ENCODE measurements around the gene SLC25A29.
"Not testable (repeated sequence)": the region's sequence is repeated elsewhere in the genome, so short reads cannot be mapped to it uniquely, and the experiment has no call there.

Gene SLC25A29

GRCh38 chr14:100309028-100309737, 2.9 kb upstream of the SLC25A29 start:
- no peak for DNase-seq

DNA sequence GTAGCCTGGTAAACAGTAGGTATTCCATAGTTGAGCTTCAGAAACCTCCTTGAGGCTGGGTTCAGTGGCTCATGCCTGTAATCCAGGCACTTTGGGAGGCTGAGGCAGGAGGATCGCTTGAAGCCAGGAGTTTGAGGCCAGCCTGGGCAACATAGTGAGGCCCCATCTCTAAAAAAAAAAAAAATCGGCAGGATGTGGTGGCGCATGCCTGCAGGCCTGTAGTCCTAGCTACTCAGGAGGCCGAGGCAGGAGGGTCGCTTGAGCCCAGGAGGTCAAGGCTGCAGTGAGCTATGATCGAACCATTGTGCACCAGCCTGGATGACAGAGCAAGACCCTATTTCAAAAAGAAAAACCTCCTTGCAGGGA, 2.2 kb upstream of the SLC25A29 start:
- not testable (repeated sequence) for DNase-seq

- DNase-seq, result no peak
Measured at GRCh38 chr14:100307766-100308426, 1.7 kb upstream of the SLC25A29 start.

DNA sequence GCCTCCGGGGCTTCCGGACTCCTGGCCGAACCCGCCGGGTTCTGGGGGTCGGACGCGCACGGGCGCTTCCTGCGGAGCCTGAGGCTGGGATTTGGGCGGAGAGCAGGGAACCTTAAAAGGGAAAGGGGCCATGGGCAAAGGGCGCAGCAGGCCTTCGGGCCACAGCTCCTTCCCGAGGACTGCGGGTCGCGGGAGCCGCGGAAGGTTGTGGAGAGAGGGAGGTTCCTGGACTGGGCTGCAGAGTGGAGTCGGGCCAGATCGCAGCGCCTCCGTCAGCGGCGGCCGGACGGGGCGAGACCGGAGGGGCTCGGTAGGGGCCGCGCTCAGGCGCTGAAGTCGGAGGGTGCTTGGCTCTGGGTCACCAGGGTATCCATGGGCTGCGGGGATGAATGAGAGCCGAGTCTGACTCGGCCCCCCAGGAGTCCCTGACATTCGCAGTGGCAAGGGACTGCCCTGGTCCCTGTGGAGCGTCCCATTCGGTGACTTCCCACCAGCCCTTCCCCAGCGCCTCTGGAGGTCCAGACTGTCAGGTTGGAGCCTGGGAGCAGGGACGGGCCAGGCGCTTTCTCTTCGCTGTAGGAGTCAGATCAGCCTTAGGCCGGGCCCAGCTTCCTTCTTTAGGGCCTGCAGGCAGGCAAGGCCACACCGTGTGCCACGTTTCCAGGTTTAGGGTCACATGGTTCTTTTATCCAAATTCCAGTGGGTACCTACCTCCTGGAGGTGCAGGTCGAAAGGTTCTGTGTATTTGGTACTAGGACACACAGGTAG, 938 bp upstream of the SLC25A29 start:
- no peak for DNase-seq

GRCh38 chr14:100305324-100306100, 732 bp downstream of the SLC25A29 start:
- peak; percentile 18 for DNase-seq

DNA sequence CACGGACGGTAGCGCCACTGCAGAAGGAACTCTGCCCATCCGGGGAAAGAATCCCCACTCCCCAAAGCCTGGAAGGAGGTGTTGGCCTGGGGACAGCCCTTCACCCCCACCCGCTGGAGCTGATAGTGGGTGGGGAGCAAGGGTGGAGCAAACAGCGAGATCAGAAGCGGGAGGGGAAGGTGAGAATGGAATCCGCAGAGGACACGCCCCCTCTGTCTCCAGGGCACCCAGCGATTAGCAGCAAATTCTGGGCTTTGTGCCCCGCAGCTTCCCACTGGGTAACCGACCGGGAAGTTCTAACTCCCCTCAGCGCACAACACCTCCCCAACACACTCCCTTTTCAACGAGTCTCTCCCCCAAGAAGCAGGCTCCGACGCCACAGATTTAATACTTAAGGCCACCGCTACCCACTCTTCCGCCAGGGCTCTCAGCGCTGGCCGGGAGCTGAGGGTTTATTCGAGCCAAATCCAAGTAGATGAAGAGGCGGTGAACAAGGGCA, 1.4 kb downstream of the SLC25A29 start:
- DNase-seq, result no peak

- no peak for DNase-seq
Measured at GRCh38 chr14:100303925-100304324, 2.3 kb downstream of the SLC25A29 start.

DNA sequence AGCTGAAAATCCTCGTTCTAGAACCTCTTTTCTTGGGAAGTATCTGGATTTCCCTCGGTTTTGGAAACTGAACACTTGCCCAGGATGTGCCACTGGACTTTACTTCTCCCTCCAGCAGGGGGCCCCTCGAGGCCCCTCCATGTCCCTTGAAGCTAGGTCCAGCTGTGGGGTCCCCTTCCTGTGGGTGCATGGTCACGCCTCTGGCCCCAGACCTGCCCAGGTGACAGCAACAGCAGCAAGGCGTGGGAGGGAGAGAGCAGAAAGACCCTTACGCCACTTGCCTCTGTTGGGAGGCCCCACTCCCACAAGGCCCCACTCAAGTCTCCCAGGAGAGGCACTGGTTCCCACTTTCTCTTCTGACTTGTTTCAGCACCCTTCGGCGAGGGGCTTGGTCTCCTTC, 3.1 kb downstream of the SLC25A29 start:
- DNase-seq, result no peak

DNA sequence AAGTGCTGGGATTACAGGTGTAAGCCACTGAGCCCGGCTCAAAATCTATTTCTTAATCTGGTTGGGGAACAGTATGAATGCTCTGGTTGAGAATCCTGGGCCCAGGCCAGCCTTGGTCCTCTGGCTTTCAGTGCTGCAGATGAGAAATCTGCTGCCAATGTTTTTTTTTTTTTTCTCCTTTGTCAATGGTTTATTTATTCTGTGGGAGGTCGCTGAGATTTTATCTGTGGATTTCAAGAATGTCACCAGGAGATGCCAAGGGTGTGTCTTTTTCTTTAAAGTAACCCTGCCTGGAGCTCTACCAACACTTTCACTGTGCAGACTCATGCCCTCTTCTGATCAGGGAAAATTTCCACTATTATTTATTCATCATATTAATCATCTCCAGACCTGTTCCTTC, 3.6 kb downstream of the SLC25A29 start:
- no peak for DNase-seq

DNA sequence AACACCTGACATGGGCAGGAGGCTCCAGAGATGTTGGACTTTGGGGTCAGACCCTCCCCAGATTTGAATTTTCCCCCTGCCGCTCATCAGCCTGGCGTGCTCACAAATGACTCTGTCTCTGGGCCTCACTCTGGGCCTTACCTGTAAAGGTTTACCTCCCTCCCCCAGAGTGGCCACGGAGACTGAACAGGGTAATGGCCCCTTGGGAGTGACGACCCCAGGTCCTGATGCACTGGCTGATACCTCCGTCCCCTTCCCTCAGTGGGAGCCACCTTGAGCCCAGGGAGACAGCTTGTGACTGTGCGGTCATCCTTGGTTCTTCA, 7.0 kb downstream of the SLC25A29 start:
- DNase-seq, result no peak

DNA sequence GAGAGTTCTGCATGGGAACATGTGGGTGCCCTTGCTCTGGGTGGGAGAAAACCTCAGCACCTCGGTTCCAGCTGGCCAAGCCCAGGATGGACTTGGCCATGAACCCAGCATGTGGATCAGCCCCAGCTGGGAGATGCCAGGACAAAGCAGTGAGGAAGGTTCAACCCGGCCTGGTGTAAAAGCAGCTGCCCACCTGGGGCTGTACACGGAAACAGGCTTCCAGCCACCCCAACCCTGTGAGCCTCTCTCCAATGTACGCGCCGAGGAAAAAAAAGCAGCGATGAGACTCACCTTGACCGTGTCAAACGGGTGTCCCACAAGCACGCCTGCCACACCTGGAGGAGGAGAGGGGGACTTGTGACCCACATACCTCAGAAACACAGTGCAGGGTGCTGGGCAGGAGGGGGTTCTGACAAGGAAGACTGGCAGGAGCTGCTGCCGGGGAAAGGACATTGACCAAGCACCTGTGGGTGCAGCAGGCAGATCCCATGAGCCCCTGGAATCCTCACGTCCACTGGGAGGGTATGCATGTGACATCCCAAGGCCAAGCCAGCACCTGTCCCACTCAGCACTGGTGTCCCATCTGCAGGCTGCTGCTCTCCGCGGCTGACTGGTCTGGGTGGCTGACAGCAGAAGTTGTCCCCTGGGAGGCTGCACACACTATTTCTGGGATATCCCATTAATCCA, 7.5 kb downstream of the SLC25A29 start:
- no peak for DNase-seq

- DNase-seq, result no peak
Measured at GRCh38 chr14:100297320-100298300, 8.6 kb downstream of the SLC25A29 start.

GRCh38 chr14:100296729-100297128, 9.5 kb downstream of the SLC25A29 start:
- not testable (repeated sequence) for DNase-seq

DNA sequence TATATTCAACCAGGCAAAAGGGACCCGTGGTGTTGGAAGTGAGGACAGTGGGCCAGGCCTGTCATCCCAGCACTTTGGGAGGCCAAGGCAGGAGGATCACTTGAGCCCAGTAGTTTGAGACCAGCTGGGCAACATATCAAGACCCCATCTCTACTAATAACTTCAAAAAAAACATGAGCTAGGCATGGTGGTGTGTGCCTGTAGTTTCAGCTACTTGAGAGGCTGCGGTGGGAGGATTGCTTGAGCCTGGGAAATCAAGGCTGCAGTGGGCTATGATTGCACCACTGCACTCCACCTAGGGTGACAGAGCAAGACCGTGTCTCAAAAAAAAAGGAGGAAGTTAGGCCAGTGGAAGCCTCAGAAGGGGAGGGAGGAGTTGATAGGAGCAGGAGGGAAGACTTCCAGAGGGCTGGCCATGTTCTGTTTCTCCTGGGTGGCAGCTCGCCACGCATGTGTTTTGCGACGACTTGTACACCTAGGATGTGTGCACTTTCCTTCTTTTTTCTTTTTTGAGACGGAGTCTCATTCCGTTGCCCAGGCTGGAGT, 10.1 kb downstream of the SLC25A29 start:
- no peak for DNase-seq

DNA sequence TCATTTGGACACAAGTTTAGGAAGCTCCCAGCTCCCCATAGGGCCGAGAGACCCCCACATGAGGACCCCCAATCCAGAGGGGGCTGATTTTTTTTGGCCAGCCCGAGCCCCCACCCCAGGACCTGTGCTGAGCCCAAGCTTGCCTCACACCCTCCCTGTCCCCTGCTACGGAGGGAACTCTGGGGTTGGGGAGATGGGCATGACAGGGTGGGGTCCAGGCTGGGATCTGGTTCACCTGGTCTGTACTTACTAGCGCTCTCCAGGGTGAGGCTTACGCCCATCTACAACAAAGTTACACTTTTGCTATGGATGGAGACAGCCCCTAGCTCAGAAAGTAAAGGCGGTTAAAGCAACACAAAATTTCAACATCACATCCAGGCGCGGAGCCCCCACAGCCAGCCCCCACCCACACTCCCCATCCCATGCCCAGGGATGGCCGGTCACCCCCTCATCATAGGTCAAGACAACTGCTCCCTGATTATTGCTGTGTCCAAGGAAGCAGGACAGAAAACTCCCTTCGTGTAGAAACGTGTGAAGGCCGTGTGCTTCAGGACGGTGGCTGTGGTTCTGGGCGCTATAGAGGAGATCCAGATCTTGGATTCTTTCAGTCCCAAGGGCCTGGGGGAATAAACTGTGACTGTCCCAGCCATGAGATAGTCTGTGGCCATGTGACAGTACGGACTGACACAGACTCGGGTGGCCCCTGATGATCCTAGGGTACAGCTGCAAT, 10.7 kb downstream of the SLC25A29 start:
- DNase-seq, result no peak

GRCh38 chr14:100294963-100295330, 11.3 kb downstream of the SLC25A29 start:
- no peak for DNase-seq

- no peak for DNase-seq
Measured at GRCh38 chr14:100294213-100294962, 11.9 kb downstream of the SLC25A29 start.

DNA sequence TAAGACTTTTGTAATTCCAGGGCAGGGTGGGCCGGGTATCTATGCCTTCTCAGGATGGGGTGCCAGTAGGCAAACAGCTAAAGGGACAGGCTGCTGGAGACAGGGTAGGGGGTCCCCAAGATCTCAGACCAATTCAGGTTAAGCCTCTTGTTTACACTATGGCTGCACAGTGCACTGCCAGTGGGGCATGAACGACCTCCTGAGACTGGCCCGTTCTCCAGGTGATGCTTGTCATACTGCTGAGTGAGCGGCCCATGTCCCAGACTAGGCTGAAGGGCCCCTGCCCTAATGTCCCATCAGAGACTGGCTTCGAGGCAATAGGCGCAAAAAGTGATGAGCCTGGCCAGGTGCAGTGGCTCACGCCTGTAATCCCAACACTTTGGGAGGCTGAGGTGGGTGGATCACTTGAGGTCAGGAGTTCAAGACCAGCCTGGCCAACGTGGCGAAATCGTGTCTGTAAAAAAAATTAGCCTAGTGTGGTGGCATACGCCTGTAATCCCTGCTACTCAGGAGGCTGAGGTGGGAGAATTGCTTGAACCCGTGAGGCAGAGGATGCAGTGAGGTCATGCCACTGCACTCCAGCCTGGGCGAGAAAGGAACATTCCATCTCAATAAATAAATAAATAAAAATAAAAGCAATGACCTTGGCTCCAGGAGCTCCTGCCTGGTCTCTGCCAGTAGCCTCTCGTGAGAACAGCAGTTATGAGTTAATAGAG, 12.6 kb downstream of the SLC25A29 start:
- DNase-seq, result no peak

Data from NCI-H2029 treated with DMSO at 0.1 percent for 48 hours (cell line).